ENCODE results near the gene DGUOK.

DNA sequence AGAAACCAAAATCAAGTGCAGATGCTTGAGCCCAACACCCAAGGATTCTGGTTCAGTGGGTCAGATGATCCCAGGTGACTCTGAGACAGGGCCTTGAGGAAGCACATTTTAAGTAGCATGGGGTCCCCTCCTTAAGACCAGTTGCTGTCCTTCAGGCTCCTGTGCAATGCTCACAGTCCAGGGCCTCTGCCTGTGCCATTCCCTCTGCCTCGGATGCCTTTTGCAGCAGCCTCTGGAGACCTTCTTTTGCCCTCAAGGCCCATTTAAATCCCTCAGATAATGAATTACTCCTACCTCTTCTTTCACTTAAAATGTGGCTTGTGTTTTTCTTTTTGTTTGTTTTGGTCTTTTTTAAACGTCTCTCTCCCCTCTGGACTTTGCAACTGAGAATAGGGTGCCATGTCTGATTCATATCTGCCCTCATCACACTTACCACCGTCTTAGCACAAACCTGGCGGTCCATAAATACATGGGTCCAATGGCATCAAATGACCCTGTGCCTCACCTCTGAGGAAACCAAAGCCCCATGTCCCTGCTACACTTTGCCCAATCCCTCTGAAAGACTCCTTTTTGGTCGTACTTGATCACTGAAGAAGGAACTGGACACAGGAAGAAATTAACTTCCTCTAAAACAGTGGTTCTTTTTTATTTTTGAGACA lies 19.7 kb upstream of the DGUOK start:
- TF ChIP-seq, protein P1, sequence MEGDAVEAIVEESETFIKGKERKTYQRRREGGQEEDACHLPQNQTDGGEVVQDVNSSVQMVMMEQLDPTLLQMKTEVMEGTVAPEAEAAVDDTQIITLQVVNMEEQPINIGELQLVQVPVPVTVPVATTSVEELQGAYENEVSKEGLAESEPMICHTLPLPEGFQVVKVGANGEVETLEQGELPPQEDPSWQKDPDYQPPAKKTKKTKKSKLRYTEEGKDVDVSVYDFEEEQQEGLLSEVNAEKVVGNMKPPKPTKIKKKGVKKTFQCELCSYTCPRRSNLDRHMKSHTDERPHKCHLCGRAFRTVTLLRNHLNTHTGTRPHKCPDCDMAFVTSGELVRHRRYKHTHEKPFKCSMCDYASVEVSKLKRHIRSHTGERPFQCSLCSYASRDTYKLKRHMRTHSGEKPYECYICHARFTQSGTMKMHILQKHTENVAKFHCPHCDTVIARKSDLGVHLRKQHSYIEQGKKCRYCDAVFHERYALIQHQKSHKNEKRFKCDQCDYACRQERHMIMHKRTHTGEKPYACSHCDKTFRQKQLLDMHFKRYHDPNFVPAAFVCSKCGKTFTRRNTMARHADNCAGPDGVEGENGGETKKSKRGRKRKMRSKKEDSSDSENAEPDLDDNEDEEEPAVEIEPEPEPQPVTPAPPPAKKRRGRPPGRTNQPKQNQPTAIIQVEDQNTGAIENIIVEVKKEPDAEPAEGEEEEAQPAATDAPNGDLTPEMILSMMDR (IDR thresholded peaks at IDR 0.05; ENCODE audit: poor library complexity): no peak
- no peak for TF ChIP-seq EZH2 (IDR thresholded peaks at IDR 0.05; ENCODE audit: borderline replicate concordance)

Measured in hepatocyte (in vitro differentiated cells).